WERI-Rb-1 (cell line): ENCODE measurements around the gene HADHA.

ENCODE experiments used
- DNase-seq: peaks from one replicate; pipeline ENCODE4 v3.0.0-alpha.2; 2020
- H3K27ac ChIP-seq: fragments of 250-450 bp; sonication (Bioruptor Pico); 2 replicates; pipeline ENCODE4 v1.5.1; 2020; ENCODE audit warnings: mild to moderate bottlenecking, moderate library complexity
- H3K27me3 ChIP-seq: fragments of 250-450 bp; sonication (Bioruptor Pico); 2 replicates; pipeline ENCODE4 v1.5.1; 2021; ENCODE audit warnings: mild to moderate bottlenecking, low read depth, moderate library complexity; ENCODE audit not compliant: insufficient read depth, severe bottlenecking
- H3K36me3 ChIP-seq: fragments of 250-450 bp; sonication (Bioruptor Pico); 2 replicates; pipeline ENCODE4 v1.5.1; 2020; ENCODE audit warnings: mild to moderate bottlenecking, moderate library complexity
- H3K4me3 ChIP-seq: 2 replicates; pipeline ENCODE4 v1.5.1; 2011; ENCODE audit warnings: low read depth, mild to moderate bottlenecking, control low read depth, low read length
- H3K9me3 ChIP-seq: fragments of 250-450 bp; sonication (Bioruptor Pico); 2 replicates; pipeline ENCODE4 v1.5.1; 2021; ENCODE audit warnings: mild to moderate bottlenecking, moderate library complexity; ENCODE audit not compliant: severe bottlenecking
- CTCF ChIP-seq: IDR thresholded peaks from 2 replicates; pipeline ENCODE4 v1.5.1; 2011; ENCODE audit warnings: low read depth, mild to moderate bottlenecking, control low read depth, inconsistent platforms, low read length

The HADHA gene

GRCh38 chr2:26283606-26284005, 39.2 kb upstream of the HADHA start:
- H3K27ac ChIP-seq = no peak overlapping the region
- no peaks in the 10 kb centered on the region for H3K27me3 ChIP-seq
- no peak overlapping the region for H3K4me3 ChIP-seq
- peaks cover 43% of the 10 kb centered on the region for H3K36me3 ChIP-seq
- TF ChIP-seq CTCF = no peak
- DNase-seq = no peak
- no peaks in the 10 kb centered on the region for H3K9me3 ChIP-seq

- H3K27me3 ChIP-seq = no peaks in the 10 kb centered on the region
- TF ChIP-seq CTCF = no peak
- H3K27ac ChIP-seq = no peak overlapping the region
- peaks cover 40% of the 10 kb centered on the region for H3K36me3 ChIP-seq
- no peak for DNase-seq
- H3K4me3 ChIP-seq = no peak overlapping the region
- H3K9me3 ChIP-seq = no peaks in the 10 kb centered on the region
Observed at GRCh38 chr2:26281226-26281625, 36.8 kb upstream of the HADHA start.

GRCh38 chr2:26279886-26280285, 35.5 kb upstream of the HADHA start:
- Histone ChIP-seq H3K36me3 (peaks cover 37% of the 10 kb centered on the region), H3K9me3 (no peaks in the 10 kb centered on the region), H3K4me3 (no peak overlapping the region), H3K27me3 (no peaks in the 10 kb centered on the region), H3K27ac (no peak overlapping the region)
- TF ChIP-seq CTCF = no peak
- DNase-seq = no peak

- TF ChIP-seq CTCF = no peak
- H3K27me3 ChIP-seq = no peaks in the 10 kb centered on the region
- H3K9me3 ChIP-seq = no peaks in the 10 kb centered on the region
- H3K36me3 ChIP-seq = peaks cover 14% of the 10 kb centered on the region
- H3K27ac ChIP-seq = no peak overlapping the region
- DNase-seq = no peak
- H3K4me3 ChIP-seq = no peak overlapping the region
Observed at GRCh38 chr2:26276484-26277227, 32.2 kb upstream of the HADHA start.

- no peak for TF ChIP-seq CTCF
- H3K36me3 ChIP-seq = peaks cover 7% of the 10 kb centered on the region
Observed at GRCh38 chr2:26274058-26274613, 29.7 kb upstream of the HADHA start.

More at GRCh38 chr2:26274058-26274613, 29.7 kb upstream of the HADHA start:
- Histone ChIP-seq H3K27me3 (no peaks in the 10 kb centered on the region), H3K27ac (no peak overlapping the region), H3K4me3 (no peak overlapping the region), H3K9me3 (no peaks in the 10 kb centered on the region)
- no peak for DNase-seq
